Measurements from ENCODE around the gene EPB41L5.
"Not testable (repeated sequence)": the region's sequence is repeated elsewhere in the genome, so short reads cannot be mapped to it uniquely, and the experiment has no call there.

Gene EPB41L5

DNA sequence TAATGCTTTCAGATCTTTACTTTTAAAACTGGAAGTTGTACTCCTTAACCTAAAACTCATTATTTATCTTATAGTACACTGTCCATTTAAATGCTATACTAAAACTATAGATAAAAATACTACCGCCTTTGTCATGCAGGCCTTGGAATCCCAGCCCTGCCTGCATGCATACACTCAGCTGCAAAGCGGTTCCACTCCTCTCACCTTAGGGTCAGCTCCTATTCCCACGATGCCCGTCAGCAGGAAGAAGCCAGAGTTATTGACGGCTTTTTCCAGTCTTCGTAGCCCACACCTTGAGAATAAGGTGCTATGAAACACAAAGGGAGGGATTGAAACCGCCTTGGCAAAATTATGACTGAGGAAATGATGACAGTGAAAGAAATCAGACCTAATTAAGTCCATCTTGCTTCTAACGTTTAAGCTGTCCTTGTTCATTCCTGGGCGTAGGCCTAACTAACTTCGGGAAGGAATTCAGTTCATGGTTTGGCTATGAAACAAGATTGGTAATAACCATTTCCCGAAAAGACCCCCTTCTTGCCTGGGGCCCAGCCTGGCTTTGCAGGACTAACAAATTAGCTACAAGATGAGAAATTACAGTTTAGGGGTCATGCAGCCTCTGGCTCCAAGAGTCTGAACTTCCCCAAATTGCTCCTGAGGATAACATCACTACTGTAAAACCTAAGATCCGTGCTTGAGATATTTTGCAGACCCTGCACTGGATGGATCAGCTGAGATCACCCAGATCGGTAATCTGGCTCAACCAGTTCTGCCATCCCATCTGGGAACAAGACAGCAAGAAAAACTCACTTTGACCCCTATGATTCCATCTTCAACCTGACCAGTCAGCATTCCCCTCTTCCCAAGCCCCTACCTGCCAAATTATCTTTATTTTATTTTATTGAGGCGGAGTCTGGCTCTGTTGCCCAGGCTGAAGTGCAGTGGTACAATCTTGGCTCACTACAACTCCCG is 17.1 kb downstream of the EPB41L5 start:
- no peak for DNase-seq

DNA sequence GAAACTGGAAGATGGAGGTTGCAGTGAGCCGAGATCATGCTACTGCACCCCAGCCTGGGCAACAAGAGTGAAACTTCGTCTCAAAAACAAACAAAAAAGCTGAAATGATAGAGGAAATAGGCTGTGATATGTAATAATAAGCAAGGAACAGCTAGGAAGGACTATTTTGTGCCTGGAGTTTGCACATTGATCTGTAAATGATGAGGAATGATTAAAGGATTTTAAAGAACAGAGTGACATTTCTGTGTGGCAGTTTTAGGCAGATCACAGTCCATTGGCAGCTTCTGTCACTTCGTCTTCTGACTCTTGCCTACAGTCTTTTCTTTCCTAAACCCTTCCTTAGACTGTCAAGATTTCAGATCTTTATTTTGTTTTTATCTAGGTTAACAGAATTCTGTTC is 19.4 kb downstream of the EPB41L5 start:
- no peak for DNase-seq

DNA sequence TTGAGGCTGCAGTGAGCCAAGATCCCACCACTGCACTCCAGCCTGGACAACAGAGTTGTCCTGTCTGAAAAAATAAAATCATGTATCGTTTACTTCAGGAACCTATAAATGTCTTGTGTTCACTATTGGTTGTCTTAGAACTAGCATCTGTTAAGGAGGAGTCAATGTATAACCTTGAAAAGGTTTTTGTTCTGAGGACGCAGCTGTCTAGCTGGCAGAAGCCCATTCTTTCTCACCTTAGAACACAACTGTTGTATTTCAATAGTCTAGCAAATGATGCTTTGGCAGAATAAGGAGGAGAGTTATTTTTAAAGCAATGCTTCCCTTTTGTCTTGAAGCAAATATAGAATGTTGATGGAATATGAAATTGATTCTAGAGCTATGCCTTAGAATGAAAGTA is 21.1 kb downstream of the EPB41L5 start:
- DNase-seq, result no peak

DNA sequence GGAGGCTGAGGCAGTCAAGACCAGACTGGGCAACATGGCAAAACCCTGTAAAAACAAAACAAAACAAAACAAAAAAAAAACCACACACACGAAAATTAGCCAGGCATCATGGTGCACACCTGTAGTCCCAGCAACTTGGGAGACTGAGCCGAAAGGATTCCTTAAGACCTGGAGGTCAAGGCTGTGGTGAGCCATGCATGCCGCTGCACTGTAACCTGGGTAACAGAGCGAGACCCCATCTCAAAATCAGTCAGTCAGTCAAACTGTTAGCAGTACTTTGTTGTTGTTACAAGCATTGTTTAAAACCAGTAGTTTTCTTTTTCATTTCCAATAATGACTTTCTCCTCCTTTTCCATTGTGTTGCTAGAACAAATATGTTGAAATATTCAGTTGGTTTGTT is 21.7 kb downstream of the EPB41L5 start:
- DNase-seq, result no peak

DNA sequence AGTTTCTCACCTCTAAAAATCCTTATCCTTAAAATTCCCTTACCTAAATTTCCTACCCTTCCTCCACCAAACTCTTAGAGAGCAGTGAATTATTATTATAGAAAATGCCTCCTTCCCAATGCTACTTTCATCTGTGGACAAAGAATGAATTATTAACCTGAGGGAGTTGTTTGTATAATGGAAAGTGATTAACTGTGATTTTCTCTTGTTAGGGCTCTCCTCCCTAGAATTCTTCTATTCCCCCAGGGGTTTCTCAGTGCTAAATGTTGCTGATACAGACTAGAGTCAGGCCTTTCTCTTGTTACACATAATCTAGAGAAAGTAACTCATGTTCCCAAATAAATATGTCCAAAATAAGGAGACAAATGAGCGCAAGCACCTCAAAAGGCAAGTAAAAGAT is 23.3 kb downstream of the EPB41L5 start:
- DNase-seq, result no peak

DNA sequence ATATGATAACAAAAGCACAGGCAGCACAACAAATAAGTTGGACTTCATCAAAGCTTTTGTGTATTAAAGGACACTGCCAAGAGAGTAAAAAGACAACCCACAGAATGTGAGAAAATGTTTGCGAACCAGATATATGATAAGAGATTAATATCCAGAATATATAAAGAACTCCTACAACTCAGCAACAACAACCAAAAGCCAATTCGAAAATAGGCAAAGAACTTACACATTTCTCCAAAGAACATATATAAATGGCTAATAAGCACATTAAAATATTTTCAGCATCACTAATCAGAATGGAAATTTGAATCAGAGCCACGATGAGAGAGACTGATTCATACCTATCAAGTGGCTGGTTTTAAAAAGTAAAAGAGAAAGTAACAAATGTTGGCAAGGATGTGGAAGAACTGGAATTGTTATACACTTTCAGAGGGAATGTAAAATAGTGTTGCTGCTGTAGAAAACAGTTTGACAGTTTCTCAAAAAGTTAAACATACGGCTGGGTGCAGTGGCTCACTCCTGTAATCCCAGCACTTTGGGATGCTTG is 25.2 kb downstream of the EPB41L5 start:
- no peak for DNase-seq

DNA sequence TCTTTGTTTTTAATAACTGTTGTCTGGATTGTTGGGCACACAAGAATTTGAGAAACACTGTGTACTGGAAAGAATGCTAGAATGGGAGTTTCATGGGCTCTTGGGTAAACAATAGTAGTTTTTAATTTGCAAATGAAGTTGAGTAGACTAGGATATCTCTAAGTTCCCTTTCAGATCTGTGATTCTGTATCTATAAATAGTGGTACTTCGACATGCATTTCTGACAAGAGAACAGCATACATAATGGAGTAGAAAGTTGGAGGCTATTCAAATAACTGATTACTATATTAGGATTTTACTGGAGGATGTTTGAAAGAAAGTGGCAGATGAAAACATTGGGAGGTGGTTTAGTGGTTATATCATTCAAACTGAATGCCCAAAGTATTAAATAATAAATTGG is 29.5 kb downstream of the EPB41L5 start:
- DNase-seq, result no peak

DNA sequence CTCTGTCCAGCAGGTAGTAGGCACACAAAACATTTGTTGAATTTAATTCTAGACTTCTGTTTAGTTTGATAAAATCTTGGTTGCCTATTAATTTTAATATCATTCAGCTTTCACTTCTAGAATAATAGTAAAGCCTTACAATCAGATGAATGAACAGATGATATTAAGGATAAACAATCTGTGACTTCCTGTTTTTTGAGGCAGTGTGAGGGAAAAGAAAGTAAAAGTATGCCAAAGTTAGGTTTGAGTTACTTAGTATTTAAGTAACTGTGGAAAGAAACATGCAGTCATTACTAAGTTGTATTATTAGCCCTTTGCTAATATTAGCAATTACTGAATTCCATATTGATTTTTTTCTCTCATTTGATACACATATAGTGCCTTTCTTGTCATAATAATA is 31.5 kb downstream of the EPB41L5 start:
- DNase-seq, result no peak

DNA sequence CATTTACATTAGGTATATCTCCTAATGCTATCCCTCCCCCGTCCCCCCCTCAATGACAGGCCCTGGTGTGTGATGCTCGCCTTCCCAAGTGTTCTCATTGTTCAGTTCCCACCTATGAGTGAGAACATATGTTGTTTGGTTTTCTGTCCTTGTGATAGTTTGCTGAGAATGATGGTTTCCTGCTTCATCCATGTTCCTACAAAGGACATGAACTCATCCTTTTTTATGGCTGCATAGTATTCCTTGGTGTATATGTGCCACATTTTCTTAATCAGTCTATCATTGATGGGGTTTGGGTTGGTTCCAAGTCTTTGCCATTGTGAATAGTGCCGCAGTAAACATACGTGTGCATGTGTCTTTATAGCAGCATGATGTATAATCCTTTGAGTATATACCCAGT is 32.9 kb downstream of the EPB41L5 start:
- DNase-seq, result not testable (repeated sequence)

DNA sequence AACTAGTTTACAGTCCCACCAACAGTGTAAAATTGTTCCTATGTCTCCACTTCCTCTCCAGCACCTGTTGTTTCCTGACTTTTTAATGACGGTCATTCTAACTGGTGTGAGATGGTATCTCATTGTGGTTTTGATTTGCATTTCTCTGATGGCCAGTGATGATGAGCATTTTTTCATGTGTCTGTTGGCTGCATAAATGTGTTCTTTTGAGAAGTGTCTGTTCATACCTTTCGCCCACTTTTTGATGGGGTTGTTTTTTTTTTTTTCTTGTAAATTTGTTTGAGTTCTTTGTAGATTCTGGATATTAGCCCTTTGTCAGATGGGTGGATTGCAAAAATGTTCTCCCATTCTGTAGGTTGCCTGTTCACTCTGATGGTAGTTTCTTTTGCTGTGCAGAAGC is 33.4 kb downstream of the EPB41L5 start:
- not testable (repeated sequence) for DNase-seq

DNA sequence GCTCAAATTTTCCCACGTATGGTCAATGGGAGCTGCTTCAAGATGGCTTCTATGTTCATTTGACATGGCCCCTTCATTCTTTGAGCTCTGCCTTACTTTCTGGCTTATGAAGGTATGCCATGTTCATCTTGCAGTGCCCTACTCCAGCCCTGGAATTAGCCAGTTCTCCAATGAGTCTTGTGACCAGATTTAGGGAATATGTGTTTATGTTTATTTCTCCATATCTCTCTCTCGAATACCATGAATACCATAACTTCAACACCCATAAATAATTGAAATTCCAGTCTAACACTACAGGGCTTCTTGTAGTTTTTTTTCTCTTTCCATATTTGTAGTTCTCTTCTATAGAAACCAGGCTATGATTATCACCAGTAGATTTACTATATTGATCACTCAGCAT is 39.7 kb downstream of the EPB41L5 start:
- DNase-seq, result no peak

DNA sequence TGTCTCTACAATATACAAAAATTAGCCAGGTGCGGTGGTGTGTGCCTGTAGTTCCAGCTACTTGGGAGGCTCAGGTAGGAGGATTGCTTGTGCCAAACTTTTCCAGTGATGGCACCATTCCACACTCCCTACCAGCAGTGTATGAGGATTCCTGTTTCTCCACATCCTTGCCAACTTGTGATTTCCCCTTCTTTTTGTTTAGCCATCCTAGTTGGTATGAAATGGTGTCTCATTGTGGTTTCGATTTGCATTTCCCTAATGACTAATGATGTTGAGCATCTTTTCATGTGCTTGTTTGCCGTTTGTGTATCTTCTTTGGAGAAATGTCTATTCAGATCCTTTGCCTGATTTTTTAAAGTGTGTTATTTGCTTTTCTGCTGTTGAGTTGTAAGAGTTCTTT is 41.0 kb downstream of the EPB41L5 start:
- DNase-seq, result no peak

DNA sequence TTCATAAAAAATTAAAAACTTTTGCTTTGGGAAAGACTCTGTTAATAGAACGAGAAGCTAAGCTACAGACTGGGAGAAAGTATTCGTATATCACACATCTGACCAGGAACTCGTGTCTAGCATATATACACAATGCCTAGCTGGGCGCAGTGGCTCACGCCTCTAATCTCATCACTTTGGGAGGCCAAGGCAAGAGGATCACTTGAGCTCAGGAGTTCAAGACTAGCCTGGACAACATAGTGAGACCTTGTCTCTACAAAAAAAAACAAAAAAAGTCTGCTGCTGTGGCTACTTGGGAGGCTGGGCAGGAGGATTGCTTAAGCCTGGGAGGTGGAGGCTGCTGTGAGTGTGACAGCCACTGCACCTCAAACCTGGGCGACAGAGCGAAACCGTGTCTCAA is 46.6 kb downstream of the EPB41L5 start:
- no peak for DNase-seq

DNA sequence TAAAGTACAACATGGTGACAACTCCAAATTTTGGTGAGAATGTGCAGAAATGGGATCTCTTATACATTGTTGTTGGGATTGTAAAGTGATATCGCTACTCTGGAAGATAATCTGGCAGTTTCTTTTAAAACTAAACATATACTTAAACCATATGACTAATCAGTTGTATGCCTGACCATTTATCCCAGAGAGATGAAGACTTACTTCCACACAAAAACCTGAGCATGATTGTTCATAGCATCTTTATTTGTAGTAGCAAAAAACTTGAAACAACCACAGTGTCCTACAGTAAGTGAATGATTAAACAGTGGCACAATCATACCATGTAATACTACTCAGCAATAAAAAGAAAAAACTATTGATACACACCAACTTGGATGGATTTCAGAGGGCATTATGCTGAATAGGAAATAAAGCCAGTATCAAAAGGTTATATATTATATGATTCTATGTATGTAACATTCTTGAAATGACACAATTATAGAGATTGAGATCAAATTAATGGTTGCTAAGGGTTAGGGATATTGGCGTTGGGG is 47.3 kb downstream of the EPB41L5 start:
- no peak for DNase-seq

DNA sequence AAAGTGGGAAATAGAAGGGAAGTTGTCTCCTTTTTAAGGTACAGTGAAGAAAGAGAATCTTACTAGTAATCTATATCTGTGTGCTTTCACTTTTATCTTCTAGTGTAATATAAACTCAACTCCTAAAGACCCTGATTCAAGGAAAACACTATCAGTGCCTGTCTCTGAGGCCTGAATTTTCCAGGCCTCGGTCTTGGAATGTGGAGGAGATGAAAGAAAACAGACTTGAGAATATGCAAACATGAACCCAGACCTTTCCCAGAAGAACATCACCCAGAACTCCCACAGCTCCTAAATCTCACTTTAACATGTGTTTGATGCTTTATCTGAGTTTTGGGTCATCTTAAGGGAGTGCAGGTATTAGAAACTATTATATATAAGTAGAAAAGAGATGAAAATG is 51.8 kb downstream of the EPB41L5 start:
- DNase-seq, result no peak

DNA sequence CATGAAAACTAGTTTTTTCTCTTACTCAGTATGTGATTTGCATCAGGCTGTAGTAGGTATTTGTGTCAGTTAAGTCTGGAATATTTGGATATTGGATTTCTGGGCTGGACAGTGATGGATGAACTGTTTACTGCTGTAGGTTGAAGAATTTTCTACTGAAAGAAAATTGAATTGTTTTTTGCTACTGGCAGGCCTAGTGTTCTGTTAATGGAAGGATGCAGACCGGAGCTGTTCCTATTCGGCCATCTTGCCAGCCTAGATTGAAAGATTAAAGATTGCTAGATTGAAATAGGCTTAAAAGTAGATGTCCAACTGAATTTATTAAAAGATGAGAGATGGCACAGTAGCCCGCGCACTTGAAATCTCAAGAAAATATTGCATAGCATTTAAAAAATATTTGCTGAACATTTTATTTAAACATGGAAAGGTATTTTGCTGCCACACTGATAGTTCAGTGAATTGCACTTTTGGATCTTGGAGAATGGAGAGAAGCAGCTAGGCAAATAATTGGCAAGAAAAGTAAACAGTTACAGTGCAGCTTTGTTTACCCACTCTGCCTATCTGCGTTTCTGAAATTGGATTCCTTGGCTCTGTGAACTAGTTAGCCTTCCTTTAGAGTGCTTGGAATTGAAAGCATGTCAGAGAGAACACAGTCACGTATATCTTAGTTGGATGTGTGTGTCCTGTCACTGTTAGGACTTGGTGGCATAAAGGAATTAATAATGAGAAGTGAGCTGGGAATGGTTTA is 54.1 kb downstream of the EPB41L5 start:
- no peak for DNase-seq

DNA sequence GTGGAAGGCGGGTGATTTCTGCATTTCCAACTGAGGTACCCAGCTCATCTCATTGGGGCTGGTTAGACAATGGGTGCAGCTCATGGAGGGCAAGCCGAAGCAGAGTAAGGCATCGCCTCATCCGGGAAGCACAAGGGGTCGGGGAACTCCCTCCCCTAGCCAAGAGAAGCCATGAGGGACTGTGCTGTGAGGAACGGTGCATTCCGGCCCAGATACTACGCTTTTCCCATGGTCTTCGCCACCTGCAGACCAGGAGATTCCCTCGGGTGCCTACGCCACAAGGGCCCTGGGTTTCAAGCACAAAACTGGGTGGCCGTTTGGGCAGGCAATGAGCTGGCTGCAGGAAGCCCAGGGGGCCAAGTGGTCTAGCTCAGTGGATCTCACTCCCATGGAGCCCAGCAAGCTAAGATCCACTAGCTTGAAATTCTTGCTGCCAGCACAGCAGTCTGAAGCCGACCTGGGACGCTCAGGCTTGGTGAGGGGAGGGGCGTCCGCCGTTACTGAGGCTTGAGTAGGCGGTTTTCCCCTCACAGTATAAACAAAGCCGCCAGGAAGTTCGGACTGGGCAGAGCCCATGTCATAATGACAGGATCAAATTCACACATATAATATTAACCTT is 55.3 kb downstream of the EPB41L5 start:
- not testable (repeated sequence) for DNase-seq

DNA sequence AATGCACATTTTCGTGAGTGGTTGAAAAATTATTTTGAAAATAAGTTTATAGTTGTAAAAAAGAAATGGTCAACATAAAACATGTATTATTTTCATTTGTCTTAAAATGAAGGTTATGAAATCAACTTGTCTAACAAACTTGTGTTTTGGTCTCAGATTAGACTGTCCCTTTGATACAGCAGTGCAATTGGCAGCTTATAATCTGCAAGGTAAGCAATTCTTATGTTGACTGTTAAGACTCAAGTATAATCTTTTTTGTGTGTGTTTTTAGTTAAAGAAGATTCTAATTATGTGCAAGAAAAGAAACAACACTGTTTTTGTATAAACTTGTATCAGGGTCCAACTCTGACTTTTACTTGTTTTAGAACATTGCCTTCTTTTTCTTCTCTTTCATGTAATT is 62.7 kb downstream of the EPB41L5 start:
- no peak for DNase-seq

DNA sequence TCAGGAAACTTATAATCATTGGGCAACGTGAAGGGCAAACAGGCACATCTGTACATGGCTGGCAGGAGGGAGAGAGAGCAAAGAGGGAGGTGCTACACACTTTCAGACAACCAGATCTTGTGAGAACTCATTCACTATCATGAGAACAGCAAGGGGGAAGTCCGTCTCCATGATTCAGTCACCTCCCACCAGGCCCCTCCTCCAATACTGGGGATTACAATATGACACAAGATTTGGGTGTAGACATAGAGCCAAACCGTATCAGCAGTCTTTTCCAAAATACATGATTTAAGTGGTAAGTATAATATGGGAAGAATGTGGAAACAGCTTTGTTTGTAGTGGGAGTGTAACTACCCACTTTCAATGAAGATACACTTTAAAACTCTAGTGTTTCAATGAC is 65.0 kb downstream of the EPB41L5 start:
- DNase-seq, result no peak

DNA sequence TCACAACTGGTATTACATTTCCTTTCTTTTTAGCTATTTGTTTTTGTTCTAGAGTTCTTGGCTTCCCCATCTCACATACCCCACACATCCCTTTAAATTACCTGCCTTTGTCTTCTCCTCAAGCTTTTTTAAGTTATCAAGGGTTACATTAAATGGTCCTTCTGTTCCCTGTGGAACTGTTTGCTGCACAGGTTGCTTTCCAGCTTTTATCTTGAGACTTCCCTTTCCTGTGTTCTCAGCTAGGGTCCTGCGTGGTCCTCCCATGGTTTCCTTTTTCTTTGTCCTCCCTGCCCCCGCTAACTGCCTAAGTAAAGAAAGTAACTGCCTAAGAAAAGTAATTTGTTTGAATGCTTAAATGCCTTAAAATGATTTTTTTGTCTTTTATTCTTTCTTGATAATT is 66.8 kb downstream of the EPB41L5 start:
- DNase-seq, result no peak

DNA sequence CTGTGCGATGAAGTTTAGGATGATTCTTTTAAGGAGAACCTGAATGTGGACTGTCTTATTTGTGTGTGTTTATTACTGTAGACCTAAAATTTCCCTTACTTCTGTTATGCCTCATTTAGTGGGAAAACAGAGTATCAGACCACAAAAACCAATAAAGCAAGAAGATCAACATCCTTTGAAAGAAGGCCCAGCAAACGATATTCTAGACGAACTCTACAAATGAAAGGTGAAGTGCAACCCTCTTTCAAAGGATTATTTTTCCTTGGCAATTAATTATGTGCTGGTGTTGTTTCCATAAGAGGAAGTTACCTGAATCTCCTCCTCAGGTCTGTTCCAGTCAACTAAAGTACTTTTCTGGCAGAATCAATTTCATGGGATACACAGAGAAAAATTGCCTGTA is 78.6 kb downstream of the EPB41L5 start:
- no peak for DNase-seq

DNA sequence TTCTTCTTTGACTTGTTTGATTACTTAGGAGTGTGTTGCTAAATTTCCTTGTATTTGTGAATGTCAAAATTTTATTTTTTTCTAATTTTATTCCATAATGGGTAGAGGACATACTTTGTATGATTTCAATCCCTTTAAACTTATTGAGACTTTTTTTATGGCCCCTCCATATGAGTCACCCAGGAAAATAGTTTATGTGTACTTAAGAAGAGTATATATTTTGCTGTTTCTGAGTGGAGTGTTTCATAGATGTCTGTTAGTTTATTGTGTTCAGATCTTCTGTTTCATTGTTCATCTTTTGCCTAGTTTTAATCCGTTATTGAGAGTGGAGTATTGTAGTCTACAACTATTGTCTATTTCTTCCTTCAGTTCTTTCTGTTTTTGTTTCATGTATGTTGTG is 81.9 kb downstream of the EPB41L5 start:
- no peak for DNase-seq

DNA sequence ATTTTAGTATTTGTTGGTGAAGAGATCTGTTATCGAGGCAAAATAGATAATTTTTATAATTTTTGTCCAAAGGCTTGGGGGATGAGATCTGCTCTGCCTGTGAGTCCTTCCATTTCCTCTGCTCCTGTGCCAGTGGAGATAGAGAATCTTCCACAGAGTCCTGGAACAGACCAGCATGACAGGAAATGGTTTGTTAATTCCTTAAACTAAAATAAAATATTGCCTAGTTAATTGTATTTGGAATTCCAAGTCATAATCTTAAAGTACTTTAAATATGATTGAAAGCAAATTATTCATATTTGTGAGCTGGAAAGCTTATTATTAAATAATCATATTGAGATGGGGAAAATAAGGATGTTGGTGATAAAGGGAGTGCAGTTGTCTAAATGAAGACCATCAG is 87.8 kb downstream of the EPB41L5 start:
- no peak for DNase-seq

Measured in activated CD4-positive, alpha-beta T cell treated with anti-CD3 and anti-CD28 coated beads, Interleukin-2, amount 50 U/mL, for 16 hours (primary cell).